NCI-H748 treated with DMSO at 0.1 percent for 48 hours (cell line): Measurements from ENCODE around the gene PRDM16.

Source experiments
- DNase-seq: peaks from one replicate; lab custom pipeline; 2025; lab: John Stamatoyannopoulos, UW

Gene PRDM16

DNA sequence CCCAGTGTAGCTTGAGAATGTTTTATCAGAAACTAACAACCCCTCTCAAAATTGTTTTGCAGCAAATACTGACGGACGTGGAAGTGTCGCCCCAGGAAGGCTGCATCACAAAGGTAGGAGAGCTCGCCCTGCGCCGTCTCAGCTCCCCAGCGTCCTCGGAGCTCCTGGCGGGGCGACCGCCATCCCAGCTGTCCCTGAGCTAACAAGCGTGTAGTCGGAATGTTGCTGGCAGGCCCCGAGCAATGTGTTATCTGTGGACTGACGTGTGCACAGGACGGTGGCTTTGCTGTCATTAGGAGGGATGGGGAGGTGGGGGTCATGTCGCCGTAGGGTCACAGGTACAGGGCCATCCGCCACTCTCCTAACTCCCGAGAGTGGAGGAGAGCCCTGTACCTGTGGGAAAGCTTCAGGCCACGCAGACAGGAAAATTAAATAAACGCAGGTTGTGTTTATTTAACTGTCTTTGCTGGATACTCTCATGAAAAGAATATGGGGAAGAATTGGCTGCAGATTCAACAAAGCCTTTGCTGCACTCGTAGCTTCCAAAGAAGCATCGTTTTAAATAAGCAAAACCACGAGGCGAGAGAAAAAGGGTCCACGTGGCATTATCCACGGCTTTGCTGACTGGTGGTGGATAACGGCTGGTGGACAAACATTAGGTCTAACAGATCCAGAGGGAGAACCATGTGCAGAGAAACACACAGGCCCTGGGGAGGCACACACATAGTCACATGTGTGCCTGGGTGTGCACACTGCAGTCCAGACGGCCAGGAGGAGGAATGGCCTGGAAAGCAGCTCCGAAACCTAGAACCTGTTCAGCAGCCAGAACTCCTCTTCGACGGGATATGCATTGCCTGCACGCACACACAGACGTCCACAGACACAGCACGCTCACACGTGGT is 175.3 kb downstream of the PRDM16 start:
- no peak for DNase-seq

DNA sequence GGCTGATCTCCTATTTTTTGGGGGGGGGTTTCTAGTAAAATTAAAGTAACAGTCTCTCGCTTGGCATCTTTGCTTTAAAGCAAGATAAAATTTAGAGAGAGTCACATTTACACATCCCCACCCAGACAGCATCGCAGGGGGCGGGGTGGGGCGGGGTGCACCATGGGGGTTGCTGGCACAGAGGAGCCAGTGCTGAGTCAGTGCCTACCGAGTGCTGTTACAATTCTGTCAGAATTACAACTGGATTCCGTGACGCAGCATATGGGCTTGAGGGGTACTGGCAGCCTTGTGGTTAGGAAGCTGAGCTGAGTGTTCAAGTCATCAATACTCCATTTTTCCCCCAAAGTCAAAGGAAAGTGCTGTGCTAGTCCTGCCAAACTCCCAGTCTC is 175.9 kb downstream of the PRDM16 start:
- DNase-seq = no peak

DNA sequence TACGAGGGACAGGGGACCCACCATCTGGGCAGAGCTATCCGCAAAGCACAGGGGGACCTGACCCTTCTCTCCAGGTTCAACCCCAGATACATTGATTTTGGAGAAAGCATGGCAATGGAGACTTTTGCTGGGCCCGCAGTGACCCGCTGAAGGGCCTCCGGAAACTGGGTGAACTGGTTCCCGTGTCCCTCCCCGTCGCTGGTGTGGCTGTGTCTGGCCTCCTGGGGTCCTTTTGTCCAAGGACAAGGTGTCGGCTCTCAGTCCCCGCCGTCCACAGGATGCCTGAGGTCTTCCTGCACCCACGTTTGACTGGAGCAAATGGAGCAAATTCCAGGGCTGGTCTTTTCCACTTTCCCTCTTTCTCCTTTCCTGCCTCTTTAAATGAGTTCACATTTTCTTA is 176.3 kb downstream of the PRDM16 start:
- no peak for DNase-seq

DNA sequence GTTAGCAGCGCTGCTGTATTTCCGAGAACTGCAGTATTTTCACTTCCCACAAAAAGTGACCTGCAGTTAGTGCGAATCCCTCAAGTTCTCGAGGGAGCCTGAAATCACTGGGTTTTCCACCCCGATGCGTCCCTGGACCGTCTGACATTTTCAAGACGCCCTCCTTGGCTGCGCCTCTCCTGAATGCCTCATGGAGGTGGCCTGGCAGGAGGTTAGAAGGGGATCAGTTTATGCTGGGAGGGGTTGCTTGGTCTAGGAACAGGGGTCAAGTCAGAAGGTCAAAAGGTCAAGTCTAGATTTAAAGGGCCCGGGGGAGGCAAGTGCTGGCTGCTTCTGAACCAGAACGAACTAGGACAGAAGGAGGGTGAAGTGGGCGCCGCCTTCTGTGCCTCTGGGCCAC is 176.8 kb downstream of the PRDM16 start:
- DNase-seq = no peak

DNA sequence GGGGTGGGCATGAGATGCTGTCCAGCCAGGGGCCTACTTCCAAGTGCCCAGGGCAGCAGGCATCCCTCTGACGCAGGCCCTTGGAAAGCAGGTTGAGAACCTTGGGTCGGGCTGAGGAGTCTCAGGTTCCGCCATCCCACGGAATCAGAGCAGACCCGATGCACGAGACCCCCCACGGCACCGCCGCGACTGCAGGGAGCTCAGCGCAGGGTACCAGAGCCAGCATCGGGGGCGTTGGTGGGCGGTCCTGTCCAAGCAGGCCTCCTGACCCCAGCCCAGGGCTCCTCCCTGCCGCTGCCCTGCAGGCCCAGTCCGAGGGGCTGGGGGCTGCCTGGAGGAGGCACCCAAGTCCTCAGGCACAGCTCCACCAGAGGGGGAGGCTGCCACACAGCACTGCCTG is 177.2 kb downstream of the PRDM16 start:
- DNase-seq = no peak

DNA sequence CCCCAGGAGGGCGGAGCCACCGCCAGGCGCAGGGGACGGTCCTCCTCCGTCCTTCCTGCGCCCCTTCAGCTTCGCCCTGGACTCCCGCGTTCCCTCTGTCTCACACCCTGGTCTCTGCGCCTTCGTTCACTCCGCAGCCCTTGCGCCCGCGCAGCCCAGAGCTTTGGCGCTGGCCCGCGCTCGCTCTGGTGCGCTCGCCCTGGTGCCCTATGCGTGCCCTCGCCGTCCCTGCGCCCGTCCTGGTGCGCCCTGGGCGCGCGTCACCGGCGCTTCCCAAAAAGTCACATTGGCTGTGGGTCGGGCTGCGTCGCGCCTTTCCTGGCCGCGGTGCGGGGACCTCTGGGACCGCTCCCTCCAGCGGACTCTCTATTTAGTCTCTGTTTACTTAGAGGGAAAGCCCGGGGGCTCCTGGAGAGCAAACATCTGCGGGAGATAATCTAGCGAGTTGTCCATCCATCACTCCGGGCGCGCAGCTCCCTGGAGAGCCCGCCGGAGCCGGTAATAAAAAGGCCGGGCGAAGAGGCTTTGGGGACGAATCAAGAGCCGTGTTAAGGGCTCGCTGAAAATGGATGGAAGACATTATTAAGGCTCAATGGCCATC is 178.6 kb downstream of the PRDM16 start:
- DNase-seq = no peak

DNA sequence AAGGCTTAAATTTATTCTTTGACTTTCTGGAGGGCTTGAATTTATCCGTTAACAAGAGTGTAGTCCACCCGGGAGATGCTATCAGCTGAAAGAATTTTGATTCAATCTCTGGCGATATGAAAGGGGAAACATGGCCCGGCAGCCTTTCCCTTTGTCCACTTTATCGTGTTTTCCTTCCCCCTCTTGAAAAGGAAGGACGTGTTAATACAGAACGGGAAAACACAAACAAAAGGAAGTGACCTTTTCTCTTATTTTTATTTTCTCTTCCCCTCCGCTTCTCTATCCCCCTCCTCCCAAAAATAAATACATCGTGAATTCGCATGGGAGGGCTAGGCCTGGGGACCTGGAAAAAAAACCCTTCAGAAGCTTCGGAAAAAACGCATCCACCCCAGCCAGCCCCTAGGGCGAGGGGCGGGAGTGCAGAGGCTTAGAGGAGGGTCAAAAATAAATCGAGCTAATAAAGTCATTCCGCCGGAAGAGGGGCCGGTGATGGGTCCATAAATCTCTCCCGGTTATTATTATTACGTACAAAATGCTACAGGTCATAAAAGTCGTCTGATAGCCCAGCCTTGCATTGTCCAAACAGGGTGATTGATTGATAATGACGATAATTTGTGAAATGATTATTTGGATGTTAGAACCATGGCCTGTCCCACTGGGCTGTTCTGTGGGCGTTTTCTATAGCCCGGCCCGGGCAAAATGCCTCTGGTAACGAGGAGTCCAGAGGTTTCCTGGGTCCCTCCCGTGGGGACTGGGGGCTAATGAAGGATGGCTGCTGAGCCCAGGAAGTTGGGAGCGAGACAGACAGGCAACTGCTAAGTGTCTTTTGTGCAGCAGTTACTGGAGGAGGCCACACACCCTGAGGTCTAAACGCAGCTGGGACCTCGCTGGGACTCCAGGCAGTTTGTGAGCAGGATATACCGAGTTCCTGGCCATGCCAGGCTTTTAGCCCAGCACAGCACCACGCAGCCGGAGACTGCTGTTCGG is 179.4 kb downstream of the PRDM16 start:
- no peak for DNase-seq

DNA sequence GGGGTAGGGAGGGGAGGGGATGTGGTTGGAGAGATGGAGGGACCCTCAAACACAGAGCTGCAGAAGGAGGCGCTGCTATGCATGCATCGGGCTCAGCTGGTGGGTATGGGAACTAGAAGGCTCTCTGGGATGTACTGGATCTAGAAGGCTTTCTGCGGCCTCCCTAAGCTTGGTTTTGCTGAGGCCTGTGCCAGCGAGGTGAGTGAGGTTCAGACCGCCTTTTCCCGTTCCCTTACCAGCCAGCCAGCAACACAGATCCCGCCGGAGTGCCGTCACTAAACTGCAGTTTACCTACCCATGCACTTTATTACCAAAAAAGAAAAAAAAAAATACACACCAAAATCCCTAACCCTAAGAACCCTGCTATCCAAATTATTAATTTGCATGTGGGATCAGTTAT is 180.2 kb downstream of the PRDM16 start:
- no peak for DNase-seq

DNA sequence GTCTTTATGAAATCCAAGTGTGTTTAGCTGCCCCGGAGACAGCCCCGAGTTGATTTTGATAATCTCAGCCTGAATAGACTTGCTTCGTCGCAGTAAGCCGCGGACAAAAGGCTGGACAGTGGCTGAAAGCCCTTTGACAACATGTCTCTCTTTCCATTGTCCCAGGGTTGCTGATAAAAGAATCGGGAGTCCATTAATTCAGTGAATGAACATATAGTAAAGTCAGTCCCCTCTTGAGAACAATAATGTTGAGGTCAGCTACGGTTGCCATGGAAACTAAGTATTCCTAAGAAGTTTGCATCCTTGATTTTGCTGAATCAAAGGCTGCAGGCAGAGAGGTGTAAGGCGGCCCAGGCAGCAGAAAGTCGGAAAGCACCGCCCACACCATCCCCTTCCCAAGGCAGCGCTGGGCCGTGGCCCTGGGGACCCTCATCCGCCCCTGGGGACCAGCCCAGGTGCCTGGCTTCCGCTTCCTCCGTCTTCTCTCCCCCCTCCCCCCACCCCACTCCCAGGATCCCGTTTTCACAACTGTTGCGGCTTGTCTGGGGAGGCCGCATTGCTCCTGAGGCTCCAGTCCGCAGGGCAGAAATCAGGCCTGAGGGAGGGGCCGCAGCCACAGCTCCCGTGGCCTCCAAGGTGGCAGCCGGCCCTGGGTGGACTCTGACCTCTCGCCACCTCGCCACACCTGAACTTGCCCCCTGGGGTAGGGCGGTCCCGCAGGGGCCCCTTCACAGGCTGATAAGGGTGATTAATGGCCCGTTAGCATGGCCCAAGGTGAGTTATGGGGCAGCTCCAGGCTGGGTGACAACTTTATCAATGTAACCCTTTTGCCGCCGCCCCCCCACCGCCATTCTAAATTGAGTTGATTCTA is 180.9 kb downstream of the PRDM16 start:
- no peak for DNase-seq

DNA sequence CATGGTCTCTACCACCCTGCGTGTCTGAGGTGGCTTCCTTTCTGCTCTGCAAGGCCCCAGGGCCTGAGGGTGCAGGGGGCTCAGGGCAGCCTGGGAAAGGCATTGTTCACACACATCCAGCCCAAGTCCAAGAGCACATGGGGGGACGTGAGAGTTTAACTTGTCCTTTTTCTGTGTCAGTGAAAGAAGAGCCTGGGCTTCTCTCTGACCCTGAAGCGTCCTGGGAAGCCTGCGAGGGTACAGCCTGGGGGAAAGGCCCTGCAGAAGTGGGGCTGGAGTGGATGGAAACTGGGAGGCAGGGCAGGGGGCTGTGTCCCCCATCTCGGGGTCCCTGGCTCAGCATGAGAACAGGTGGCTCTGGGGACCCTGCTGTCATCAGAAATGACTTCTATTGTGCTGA is 181.6 kb downstream of the PRDM16 start:
- DNase-seq = no peak

DNA sequence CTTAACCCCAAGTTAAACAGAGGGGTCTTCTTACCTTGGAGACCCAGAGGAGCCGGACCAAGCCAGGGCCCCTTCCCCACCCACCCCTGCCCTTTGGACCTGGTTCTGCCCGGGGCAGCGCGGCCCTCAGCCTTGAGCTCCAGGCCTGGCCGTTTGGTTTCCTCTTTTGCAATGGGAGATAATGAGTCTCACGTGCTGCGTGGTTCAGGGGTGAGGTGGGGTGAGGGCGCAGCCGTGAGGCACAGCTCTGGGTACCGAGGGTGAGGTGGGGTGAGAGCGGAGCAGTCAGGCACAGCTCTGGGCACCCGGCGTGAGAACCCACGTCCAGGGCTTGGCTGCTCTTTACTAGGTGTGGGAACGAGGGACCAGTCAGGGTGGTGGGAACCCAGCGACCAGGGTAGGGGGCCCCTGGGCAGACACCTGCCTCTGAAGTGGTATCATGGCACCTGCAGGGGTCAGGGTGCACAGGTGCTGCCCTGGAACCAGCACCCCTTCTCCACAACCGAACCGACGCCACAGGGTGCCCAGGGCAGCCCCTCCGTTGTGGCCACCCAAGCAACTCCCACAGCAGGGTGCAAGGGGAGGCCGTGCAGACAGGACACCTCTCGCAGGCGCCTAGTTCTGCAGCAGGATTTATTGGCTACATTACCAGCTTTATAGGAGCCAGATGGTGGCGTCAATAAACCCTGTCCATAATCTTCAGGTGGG is 182.2 kb downstream of the PRDM16 start:
- DNase-seq = no peak

DNA sequence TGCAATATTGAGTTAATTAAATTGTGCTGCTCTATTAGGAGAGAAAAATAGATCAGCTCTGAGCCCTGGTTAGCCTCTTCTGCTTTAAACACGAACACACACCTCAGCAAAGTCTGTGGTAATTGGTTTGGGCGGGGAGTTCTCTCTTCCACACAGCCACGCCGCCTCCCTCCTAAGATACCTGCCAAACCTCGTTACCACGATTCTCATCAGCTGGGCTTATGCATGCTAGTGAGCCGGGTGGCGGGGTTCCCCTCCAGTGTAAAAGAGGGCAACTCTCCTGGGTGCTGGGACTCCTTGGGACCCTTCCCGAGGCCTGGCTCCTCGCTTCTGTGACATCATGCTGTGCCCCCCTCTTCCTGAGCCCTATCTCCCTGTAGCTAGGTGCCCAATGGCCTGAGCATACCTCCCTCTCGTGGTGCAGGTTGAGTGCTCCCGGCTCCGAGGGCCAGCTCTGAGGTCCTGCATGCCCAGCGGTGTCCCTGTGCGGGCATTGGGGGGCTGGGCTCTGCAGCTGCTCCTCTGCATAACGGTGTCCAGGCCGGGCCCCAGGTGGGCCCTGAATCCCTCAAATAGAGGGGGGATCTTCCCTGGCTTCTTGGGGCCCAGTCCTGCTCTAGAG is 182.9 kb downstream of the PRDM16 start:
- DNase-seq = no peak

DNA sequence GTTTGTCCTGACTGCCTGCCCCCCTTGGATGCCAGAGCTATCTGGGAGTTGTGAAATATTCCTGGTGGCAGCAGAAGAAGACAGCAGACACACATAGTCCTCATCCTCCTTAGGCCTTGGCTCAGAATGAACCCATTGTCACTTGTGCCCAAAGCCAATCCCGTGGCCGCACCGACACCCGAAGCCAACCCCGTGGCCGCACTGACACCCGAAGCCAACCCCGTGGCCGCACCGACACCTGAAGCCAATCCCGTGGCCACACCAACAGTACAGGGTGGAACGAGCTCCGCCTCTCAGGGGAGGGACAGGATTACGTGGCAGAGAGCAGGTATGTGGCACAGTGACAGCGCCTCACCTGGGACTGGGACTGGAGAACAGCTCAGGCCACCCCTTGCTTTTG is 186.7 kb downstream of the PRDM16 start:
- no peak for DNase-seq

DNA sequence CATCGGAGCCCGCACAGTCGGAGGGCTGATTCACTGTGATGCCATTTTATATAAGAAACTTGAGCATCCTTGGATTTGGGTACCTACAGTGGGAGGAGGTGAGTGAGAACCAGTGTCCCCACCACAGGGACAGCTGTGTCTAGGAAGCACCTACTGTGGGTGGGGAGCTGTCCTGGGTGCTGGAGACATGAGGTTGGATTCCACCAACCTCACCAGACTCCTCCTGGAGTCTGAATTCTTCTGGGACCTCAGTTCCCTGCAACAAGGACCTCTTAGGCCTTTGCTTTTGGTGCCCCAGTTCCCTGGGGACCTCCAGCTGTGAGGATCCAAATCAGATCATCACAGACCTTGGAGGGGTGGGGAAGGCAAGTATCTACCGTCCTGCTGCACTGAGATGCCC is 188.8 kb downstream of the PRDM16 start:
- no peak for DNase-seq

DNA sequence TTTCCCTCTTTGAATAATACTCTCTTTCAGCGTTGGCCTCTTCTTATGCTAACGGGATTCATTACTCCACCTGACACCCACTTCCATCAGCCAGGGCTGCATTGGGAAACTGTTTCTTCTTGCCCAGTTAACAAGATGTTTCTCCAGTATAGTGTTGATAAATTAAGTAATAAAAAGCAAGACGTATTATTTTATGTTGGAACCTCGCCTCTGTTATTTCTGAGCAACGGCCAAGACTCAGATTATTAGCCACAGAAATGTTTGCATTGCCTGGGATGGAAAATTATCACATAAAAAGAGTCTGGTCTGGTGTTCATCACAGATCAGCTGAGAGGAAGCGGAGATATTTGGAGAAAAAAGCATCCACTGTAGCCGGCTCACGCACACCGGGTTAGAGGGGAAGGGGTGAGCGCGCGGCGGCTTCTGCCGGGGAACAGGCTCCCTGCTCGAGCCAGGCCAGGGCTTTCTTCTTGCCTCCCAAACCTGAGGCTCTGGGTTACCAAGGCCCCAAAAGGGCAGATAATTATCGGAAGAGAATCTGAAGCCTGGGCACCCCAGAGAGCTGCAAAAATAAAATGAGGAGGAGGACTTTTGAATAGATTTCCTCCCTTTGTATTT is 189.5 kb downstream of the PRDM16 start:
- no peak for DNase-seq

DNA sequence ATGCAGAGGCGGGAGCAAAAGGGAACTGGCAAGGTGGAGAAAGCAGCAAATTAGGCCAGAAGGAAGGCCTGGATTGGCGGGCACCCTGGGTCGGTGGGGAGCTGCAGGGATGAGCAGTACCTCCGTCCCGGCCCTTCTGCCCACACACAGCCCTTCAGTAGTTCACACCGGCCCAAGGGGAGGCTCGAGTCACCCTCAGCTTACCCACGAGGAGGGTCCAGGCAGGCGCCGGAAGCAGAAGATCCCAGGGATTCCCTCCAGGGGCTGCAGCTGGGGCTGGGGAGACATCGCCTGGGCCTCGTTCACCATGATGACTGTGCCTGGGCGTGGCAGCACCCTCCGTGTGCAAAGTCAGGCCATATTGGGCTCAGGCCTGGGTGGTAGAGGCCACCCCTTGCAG is 190.0 kb downstream of the PRDM16 start:
- no peak for DNase-seq

DNA sequence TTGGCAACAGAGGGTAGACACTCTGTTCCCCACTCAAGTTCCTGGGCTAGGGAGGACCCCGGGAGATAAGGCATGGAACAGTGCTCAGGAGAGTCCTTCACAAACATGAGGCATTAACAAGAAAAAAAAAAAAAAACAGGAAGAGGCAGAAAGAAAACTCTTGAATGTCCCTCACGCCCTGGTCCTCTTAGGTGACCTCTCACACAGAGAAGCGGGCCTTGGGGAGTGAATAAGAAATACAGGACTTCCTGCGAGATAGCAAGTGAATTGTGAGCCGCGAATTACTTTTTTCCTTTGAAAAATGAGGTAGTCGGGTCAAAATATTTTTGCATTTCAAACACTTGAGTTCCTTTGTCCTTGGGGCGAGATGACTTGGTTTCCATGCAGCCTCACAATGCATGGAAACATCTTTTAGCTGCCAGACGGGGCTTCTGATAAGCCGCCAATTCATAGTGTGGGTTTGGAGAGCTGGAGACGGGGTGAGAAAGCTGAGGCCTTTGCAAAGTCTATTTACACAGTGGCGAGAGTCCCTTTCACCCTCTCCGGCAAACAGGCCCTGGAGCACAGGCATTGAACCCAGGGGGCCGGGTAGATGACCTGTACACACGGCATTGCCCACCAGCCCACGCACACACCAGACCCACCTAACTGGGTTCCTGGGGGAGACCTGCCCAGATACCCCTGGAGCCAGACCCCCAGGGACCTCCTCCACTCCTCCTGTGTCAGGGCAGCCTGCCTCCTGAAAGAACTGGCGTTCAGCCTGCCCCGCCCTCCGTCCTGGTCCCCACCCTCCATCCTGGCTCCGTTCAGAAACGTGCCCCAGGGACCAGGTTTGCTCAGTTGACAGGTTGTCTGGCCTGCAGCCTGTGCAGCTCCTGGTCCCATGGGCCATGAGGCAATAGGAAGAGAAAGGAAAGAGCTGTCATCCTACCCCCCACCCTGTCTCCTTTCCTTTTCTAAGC is 192.3 kb downstream of the PRDM16 start:
- no peak for DNase-seq

DNA sequence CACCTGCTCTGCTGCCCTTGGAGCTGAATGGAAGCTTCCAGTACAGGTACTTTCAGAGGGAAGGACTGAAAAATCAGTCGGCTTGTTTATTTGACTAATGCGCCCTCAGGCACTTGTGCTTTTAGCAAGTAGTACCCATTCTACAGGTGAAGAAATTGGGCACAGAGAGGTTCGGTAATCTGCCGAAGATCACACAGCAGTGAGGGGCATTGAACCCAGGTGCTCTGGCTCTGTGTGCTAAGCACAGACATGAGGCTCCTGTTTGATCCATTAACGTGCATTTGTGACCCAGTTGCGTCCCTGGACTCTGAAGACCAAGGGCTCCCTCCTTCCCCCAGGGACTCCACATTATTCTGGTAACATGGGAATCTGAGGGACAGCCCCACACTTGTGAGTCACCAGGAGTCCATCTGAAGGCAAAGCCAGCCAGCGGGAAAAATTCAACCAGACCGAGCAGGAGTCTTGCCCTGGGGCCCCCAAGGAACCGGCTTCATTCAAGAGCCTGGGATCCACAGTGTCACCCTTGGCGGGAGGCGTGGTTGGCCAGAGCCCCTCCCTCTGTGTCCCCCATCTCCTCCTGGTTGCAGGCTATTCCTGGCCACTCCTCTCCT is 193.1 kb downstream of the PRDM16 start:
- no peak for DNase-seq
